Hepatocyte (in vitro differentiated cells): ENCODE data around the gene ZBP1.

Experiments
- EZH2 ChIP-seq: fragments of 200-600 bp; sonication (generic); IDR thresholded peaks from 2 replicates; pipeline ENCODE4 v1.6.1; 2016; ENCODE audit warnings: antibody characterized with exemption, mild to moderate bottlenecking, borderline replicate concordance
- EZH2phosphoT487 ChIP-seq: fragments of 200-600 bp; sonication (generic); IDR thresholded peaks from one replicate; pipeline ENCODE4 v1.6.1; 2018; ENCODE audit warnings: antibody characterized with exemption, mild to moderate bottlenecking, low read depth, moderate library complexity; ENCODE audit not compliant: unreplicated experiment, severe bottlenecking
- TF ChIP-seq, protein P1 (sequence below): fragments of 200-600 bp; sonication (generic); IDR thresholded peaks from 2 replicates; pipeline ENCODE4 v1.5.1; 2016; ENCODE audit warnings: antibody characterized with exemption, mild to moderate bottlenecking; ENCODE audit not compliant: poor library complexity

DNA sequence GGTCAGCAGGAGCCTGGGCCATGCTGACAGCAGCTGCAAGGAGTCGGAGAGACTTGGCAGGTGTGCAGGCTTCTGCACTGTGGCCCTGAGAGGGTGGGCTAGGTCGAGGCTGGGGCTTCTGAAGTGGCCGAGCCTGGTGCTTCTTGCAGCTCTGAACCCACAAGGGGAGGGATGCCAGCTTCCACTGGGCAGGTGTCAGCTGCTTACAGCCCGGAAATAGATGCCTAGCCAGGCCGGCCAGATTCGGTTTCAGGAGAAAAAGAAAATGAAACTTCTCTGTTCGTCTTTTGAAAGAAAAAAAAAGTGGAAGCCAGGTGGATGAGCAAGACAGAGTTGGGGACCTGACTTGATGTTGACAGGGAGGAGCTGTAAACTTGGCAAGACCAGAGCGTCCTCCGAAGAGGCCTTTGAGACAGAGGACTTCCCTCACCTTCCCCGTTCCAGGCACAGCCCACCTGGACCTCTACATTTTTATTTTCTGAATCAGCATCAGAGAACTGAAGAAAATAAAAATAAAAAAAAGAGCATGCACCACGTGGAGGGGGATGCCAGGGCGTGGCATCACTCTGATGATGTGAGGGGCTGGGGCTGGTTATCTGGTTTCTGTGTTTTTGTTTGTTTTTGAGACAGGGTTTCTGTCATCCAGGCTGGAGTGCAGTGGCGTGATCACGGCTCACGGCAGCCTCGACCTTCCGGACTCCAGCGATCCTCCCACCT, at the start of gene ZBP1:
- TF ChIP-seq, protein P1, sequence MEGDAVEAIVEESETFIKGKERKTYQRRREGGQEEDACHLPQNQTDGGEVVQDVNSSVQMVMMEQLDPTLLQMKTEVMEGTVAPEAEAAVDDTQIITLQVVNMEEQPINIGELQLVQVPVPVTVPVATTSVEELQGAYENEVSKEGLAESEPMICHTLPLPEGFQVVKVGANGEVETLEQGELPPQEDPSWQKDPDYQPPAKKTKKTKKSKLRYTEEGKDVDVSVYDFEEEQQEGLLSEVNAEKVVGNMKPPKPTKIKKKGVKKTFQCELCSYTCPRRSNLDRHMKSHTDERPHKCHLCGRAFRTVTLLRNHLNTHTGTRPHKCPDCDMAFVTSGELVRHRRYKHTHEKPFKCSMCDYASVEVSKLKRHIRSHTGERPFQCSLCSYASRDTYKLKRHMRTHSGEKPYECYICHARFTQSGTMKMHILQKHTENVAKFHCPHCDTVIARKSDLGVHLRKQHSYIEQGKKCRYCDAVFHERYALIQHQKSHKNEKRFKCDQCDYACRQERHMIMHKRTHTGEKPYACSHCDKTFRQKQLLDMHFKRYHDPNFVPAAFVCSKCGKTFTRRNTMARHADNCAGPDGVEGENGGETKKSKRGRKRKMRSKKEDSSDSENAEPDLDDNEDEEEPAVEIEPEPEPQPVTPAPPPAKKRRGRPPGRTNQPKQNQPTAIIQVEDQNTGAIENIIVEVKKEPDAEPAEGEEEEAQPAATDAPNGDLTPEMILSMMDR, result no peak
- TF ChIP-seq EZH2phosphoT487 (no peak), EZH2 (no peak)
